Spleen (tissue), 11 donors: ENCODE data around the gene ADAMTS17. TPM values are rescaled to one million over a fixed set of nuclear protein-coding genes. Genes with fewer than 3 reads are reported as not detected.

Source experiments
- DNase-seq: peaks from one replicate; pipeline ENCODE4 v3.0.0-alpha.2; 2020
- H3K27ac ChIP-seq, 8 donors: fragments of 200-600 bp; sonication (generic) in 7 of 8; 1 replicate in 4 of 8; 2 replicates in 4 of 8; pipeline versions ENCODE4 v1.5.0 to v1.8.0; 2016 to 2021; ENCODE audit warnings: inconsistent platforms in 4 of 8, mild to moderate bottlenecking in 4 of 8, moderate library complexity in 1 of 8
- H3K27me3 ChIP-seq, 7 donors: fragments of 200-600 bp; sonication (generic) in 6 of 7; replicated peaks in 1 of 7; 1 replicate in 4 of 7; 2 replicates in 3 of 7; pipeline versions ENCODE4 v1.5.0 to v1.8.0; 2016 to 2021; ENCODE audit warnings: inconsistent platforms in 3 of 7, mild to moderate bottlenecking in 1 of 7
- H3K36me3 ChIP-seq, 6 donors: fragments of 200-600 bp; sonication (generic) in 5 of 6; 1 replicate in 4 of 6; 2 replicates in 2 of 6; pipeline versions ENCODE4 v1.5.0 to v1.8.0; 2016 to 2021; ENCODE audit warnings: inconsistent platforms in 2 of 6
- H3K4me1 ChIP-seq, 6 donors: fragments of 200-600 bp; sonication (generic) in 5 of 6; 1 replicate in 3 of 6; 2 replicates in 3 of 6; pipeline versions ENCODE4 v1.5.0 to v1.8.0; 2016 to 2021; ENCODE audit warnings: inconsistent platforms in 3 of 6
- H3K4me3 ChIP-seq, 8 donors: fragments of 200-600 bp; sonication (generic) in 7 of 8; 1 replicate in 4 of 8; 2 replicates in 4 of 8; pipeline versions ENCODE4 v1.5.0 to v1.8.0; 2016 to 2021; ENCODE audit warnings: inconsistent platforms in 4 of 8, mild to moderate bottlenecking in 4 of 8, moderate library complexity in 2 of 8
- H3K9me3 ChIP-seq, 8 donors: fragments of 200-600 bp; sonication (generic) in 7 of 8; 1 replicate in 4 of 8; 2 replicates in 4 of 8; pipeline versions ENCODE4 v1.5.0 to v1.8.0; 2016 to 2021; ENCODE audit warnings: inconsistent platforms in 4 of 8
- POLR2A ChIP-seq, 3 donors: fragments of 450-650 bp; IDR thresholded peaks; one replicate each; pipeline ENCODE4 v1.5.1; 2017; ENCODE audit warnings: antibody characterized with exemption in 3 of 3, mild to moderate bottlenecking in 1 of 3
- POLR2AphosphoS5 ChIP-seq, 3 donors: sonication (generic); formaldehyde crosslinking; IDR thresholded peaks; one replicate each; pipeline ENCODE4 v1.5.1; 2017; ENCODE audit warnings: antibody characterized with exemption in 3 of 3
- WGBS, 5 donors: extraction: QIAGEN DNeasy Blood & Tissue Kit in 3 of 5; methylation state at CpG; one replicate each; pipeline versions ENCODE4 v1.1.5 to v1.1.7; 2013 to 2018; 5-methylcytosine and 5-hydroxymethylcytosine counted together
- intact Hi-C: fragments of 100-400 bp; cut with DNase I; formaldehyde crosslinking; loops from one replicate; pipeline ENCODE4 v1.15.0; 2023; ENCODE audit warnings: low total_unique reads
- polyA plus RNA-seq, 3 donors: library from polyadenylated mRNA; stranded (reverse); fragments of 200-250 nt; gene quantifications; one replicate each; pipeline ENCODE4 v1.2.1, GENCODE V29; 2013
- total RNA-seq, 7 donors: library from RNA; depleted of rRNA in 3 of 7; stranded (reverse); fragments of >200 nt in 3 of 7; fragmentation: NEBNext Ultra II Directional in 4 of 7; extraction: Animal tissue kit (Norgen Biotek cat#: 25700) in 4 of 7; gene quantifications; one replicate each; pipeline versions ENCODE4 v1.1.0 to v1.2.1, GENCODE V29; 2016 to 2021
- TF ChIP-seq, protein P1 (sequence below), 11 experiments: fragments of 200-600 bp in 7 of 11; fragments of 450-650 bp in 4 of 11; sonication (generic) in 4 of 11; IDR thresholded peaks in 8 of 11; conservative IDR thresholded peaks in 3 of 11; 1 replicate in 7 of 11; 2 replicates in 4 of 11; pipeline versions ENCODE4 v1.4.0 to v1.8.0; 2016 to 2021; ENCODE audit warnings: antibody characterized with exemption in 11 of 11, inconsistent platforms in 4 of 11, mild to moderate bottlenecking in 1 of 11
- donor health status: healthy with polysubstance abuse.
- donor health status: DM: no; HTN: no; CAD: no; lungs with moderate emphysema.
- donor health status: DM: no; HTN: no; CAD: no.
- donor health status: Bipolar disorder and iron deficiency.
- donor health status: healthy.
- donor health status: DM: no; HTN: no; CAD: no.
- donor health status: DM: yes; HTN: yes; CAD: no.

The ADAMTS17 gene
- total and polyA plus RNA-seq, 10 donors = 0.21 to 13.2 (median 5.8) TPM

DNA sequence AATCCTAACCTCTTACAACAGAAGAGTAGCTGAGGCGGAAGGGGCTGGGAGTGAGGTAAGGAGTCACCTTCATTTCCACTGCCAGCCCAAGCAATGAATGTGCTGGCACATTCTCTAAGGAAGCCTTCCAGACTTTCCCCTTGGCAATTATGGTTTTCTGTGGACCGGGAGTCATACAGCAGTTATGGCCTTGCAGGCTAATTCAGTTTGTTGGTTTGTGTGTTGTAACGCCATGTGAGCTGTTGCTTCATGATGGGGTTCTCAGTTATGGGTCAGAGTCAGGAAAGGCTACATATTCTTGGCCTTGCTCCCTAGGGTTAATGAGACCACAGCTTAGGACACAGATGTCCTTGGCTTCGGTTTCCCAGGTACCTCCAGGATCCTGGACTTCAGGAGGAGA lies 137.0 kb downstream of the ADAMTS17 start:
- peaks cover 0 to 9% (median 0%) of the 10 kb centered on the region in 7 donors for H3K27me3 ChIP-seq
- H3K4me3 ChIP-seq = no peak overlapping the region
- TF ChIP-seq POLR2AphosphoS5 (IDR thresholded peaks at IDR 0.05) (no peak), POLR2A (IDR thresholded peaks at IDR 0.05) (no peak)
- TF ChIP-seq, protein P1, sequence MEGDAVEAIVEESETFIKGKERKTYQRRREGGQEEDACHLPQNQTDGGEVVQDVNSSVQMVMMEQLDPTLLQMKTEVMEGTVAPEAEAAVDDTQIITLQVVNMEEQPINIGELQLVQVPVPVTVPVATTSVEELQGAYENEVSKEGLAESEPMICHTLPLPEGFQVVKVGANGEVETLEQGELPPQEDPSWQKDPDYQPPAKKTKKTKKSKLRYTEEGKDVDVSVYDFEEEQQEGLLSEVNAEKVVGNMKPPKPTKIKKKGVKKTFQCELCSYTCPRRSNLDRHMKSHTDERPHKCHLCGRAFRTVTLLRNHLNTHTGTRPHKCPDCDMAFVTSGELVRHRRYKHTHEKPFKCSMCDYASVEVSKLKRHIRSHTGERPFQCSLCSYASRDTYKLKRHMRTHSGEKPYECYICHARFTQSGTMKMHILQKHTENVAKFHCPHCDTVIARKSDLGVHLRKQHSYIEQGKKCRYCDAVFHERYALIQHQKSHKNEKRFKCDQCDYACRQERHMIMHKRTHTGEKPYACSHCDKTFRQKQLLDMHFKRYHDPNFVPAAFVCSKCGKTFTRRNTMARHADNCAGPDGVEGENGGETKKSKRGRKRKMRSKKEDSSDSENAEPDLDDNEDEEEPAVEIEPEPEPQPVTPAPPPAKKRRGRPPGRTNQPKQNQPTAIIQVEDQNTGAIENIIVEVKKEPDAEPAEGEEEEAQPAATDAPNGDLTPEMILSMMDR (IDR thresholded peaks at IDR 0.05 in 8 of 11, conservative IDR thresholded peaks at IDR 0.05 in 3 of 11) = no peak
- H3K27ac ChIP-seq = no peak overlapping the region
- H3K36me3 ChIP-seq = no peaks in the 10 kb centered on the region
- H3K9me3 ChIP-seq = peaks cover 0 to 4% (median 0%) of the 10 kb centered on the region in 8 donors
- WGBS, 5 donors = 82 to 96% (median 92%) methylated on average over 4 of the region's 4 CpGs
- H3K4me1 ChIP-seq = peaks cover 0 to 13% (median 5%) of the 10 kb centered on the region in 6 donors
- no peak for DNase-seq
- intact Hi-C loops = no loop called here

DNA sequence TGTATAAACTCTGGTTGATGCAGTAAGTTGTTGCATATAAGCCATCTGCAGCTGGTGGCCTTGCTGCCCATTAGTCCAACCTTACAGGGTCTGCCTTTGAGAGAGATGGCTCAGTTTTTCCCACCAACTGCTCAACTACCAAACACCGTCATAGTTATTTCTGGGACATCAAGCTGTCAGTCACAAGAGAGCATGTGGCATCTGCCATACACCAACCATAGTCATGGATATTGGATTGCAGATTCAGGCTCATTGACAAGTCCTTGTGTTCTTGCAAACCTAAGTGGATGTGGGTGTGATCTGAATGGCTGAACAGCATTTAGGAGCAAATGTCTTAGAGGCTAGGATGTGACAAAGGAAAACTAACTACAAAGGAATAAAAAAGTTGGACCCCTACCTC lies 137.6 kb downstream of the ADAMTS17 start:
- no peak for TF ChIP-seq POLR2AphosphoS5 (IDR thresholded peaks at IDR 0.05)
- TF ChIP-seq, protein P1 (IDR thresholded peaks at IDR 0.05 in 8 of 11, conservative IDR thresholded peaks at IDR 0.05 in 3 of 11) = no peak
- no peak for TF ChIP-seq POLR2A (IDR thresholded peaks at IDR 0.05)
- WGBS, 5 donors = 92 to 100% (median 96%) methylated on average over 1 of the region's 1 CpG
- no peaks in the 10 kb centered on the region for H3K36me3 ChIP-seq
- peaks cover 0 to 4% (median 0%) of the 10 kb centered on the region in 8 donors for H3K9me3 ChIP-seq
- H3K4me1 ChIP-seq = peaks cover 0 to 13% (median 5%) of the 10 kb centered on the region in 6 donors
- no peak for DNase-seq
- H3K4me3 ChIP-seq = no peak overlapping the region
- intact Hi-C loops = no loop called here
- H3K27ac ChIP-seq = no peak overlapping the region
- H3K27me3 ChIP-seq = peaks cover 0 to 11% (median 0%) of the 10 kb centered on the region in 7 donors

DNA sequence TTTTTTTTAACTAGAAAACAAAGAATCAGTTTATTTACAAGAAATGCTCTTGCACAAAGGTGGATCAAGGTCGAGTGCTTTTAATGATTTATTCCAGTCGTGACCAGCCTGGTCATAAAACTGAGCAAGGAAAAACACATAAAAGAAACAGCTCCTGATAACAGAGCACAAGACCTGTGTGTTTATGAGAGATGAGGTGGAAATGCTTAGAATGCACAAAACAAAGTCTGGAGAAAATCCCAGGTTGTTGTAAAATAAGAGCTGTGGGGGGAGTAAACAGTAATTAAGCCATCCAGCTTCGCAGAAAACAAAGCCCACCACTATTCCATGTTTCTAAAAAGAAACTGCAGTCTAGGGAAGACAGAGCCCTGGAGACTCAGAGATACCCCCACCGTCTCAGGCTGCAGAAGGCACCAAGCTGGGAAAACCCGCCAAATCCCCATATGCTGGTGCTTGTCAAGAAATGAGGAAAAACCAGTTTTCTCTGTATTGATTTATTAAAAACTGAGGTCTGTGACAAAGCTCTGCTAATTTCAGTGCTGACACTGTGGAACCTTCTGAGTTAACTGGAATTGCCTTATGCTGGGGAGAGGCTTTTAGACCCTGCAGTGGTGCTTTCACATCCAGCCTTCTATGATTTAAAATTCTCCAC lies 139.3 kb downstream of the ADAMTS17 start:
- no peaks in the 10 kb centered on the region for H3K36me3 ChIP-seq
- H3K4me1 ChIP-seq = peaks cover 0 to 13% (median 5%) of the 10 kb centered on the region in 6 donors
- intact Hi-C loops = no loop called here
- peak overlapping the region in 1 of 8 donors; percentile 36 for H3K27ac ChIP-seq
- peaks cover 0 to 11% (median 0%) of the 10 kb centered on the region in 7 donors for H3K27me3 ChIP-seq
- TF ChIP-seq POLR2A (IDR thresholded peaks at IDR 0.05) = no peak
- no peak for TF ChIP-seq POLR2AphosphoS5 (IDR thresholded peaks at IDR 0.05)
- TF ChIP-seq, protein P1 (IDR thresholded peaks at IDR 0.05 in 8 of 11, conservative IDR thresholded peaks at IDR 0.05 in 3 of 11) = no peak
- no peak for DNase-seq
- H3K4me3 ChIP-seq = peak overlapping the region in 1 of 8 donors; percentile 45
- 58 to 70% (median 59%) methylated on average over 5 of the region's 5 CpGs for WGBS, 5 donors
- H3K9me3 ChIP-seq = peaks cover 0 to 4% (median 0%) of the 10 kb centered on the region in 8 donors
